Hematopoietic multipotent progenitor cell treated with erythropoietin and hydrocortisone succinate and interleukin-3 and kit ligand, for 4 days (in vitro differentiated cells): ENCODE measurements around the gene COPE.
A peak's percentile ranks its signal among the peaks of the same experiment; 100 is the strongest.
"Not testable (repeated sequence)": the region's sequence is repeated elsewhere in the genome, so short reads cannot be mapped to it uniquely, and the experiment has no call there.

Source experiments
- DNase-seq: peaks from one replicate; pipeline ENCODE4 v3.0.0-alpha.2; 2015

Gene COPE

GRCh38 chr19:18939922-18940768, 21.0 kb upstream of the COPE start:
- no peak for DNase-seq

GRCh38 chr19:18939163-18939562, 20.0 kb upstream of the COPE start:
- no peak for DNase-seq

- no peak for DNase-seq
These were observed 14.1 kb upstream of the COPE start for GRCh38 chr19:18933297-18933696.

GRCh38 chr19:18932216-18932841, 13.1 kb upstream of the COPE start:
- peak; percentile 94 for DNase-seq

GRCh38 chr19:18931316-18932162, 12.4 kb upstream of the COPE start:
- DNase-seq: no peak

GRCh38 chr19:18929311-18929710, 10.1 kb upstream of the COPE start:
- DNase-seq: no peak

- no peak for DNase-seq
These were observed 9.0 kb upstream of the COPE start for GRCh38 chr19:18928018-18928805.

GRCh38 chr19:18924684-18925213, 5.6 kb upstream of the COPE start:
- no peak for DNase-seq

- no peak for DNase-seq
These were observed 3.2 kb upstream of the COPE start for GRCh38 chr19:18922228-18922985.

GRCh38 chr19:18921593-18921992, 2.4 kb upstream of the COPE start:
- DNase-seq: no peak

GRCh38 chr19:18920400-18920799, 1.2 kb upstream of the COPE start:
- DNase-seq: no peak

- no peak for DNase-seq
These were observed 670 bp upstream of the COPE start for GRCh38 chr19:18919900-18920214.

- DNase-seq: not testable (repeated sequence)
These were observed 1.6 kb downstream of the COPE start for GRCh38 chr19:18917593-18917992.

- peak; percentile 85 for DNase-seq
These were observed 3.5 kb downstream of the COPE start for GRCh38 chr19:18915639-18916038.

- no peak for DNase-seq
These were observed 5.7 kb downstream of the COPE start for GRCh38 chr19:18913466-18913865.

- DNase-seq: no peak
These were observed 6.3 kb downstream of the COPE start for GRCh38 chr19:18912933-18913332.

GRCh38 chr19:18910801-18911436, 8.3 kb downstream of the COPE start:
- DNase-seq: no peak

GRCh38 chr19:18910010-18910409, 9.2 kb downstream of the COPE start:
- no peak for DNase-seq

- DNase-seq: no peak
These were observed 10.1 kb downstream of the COPE start for GRCh38 chr19:18908917-18909619.
